Nephron (organoid): Measurements from ENCODE around the gene ARHGEF37.

Experiments used
- H3K27ac Mint-ChIP-seq, 3 experiments: 2 replicates each; pipeline ENCODE4 v1.8.0; 2020; ENCODE audit warnings: mixed read lengths in 3 of 3, mild to moderate bottlenecking in 2 of 3, moderate library complexity in 1 of 3
- H3K27me3 Mint-ChIP-seq: 2 replicates; pipeline ENCODE4 v1.8.0; 2021; ENCODE audit warnings: low read depth, mild to moderate bottlenecking, moderate library complexity, mixed read lengths
- H3K36me3 Mint-ChIP-seq: 2 replicates; pipeline ENCODE4 v1.8.0; 2020; ENCODE audit warnings: low read depth, mixed read lengths
- H3K4me1 Mint-ChIP-seq: 2 replicates; pipeline ENCODE4 v1.8.0; 2020; ENCODE audit warnings: mixed read lengths
- H3K4me3 Mint-ChIP-seq, 3 experiments: 2 replicates each; pipeline ENCODE4 v1.8.0; 2020; ENCODE audit warnings: mild to moderate bottlenecking in 3 of 3, mixed read lengths in 3 of 3, moderate library complexity in 2 of 3
- H3K9me3 Mint-ChIP-seq: 2 replicates; pipeline ENCODE4 v1.8.0; 2020; ENCODE audit warnings: mixed read lengths
- CTCF ChIP-seq, 3 experiments: fragments of 200-600 bp; sonication (generic); IDR thresholded peaks; one replicate each; pipeline ENCODE4 v1.5.0; 2021; ENCODE audit warnings: antibody characterized with exemption in 3 of 3; ENCODE audit not compliant: unreplicated experiment in 3 of 3

The ARHGEF37 gene

GRCh38 chr5:149679876-149680809, 98.8 kb downstream of the ARHGEF37 start:
- H3K4me3 Mint-ChIP-seq: no peak overlapping the region
- no peak overlapping the region for H3K27ac Mint-ChIP-seq
- peaks cover 3% of the 10 kb centered on the region for H3K9me3 Mint-ChIP-seq
- TF ChIP-seq CTCF (IDR thresholded peaks at IDR 0.05; ENCODE audit: unreplicated experiment in 3 of 3): no peak
- no peaks in the 10 kb centered on the region for H3K4me1 Mint-ChIP-seq
- H3K36me3 Mint-ChIP-seq: no peaks in the 10 kb centered on the region
- H3K27me3 Mint-ChIP-seq: peaks cover 12% of the 10 kb centered on the region

- H3K27me3 Mint-ChIP-seq: peaks cover 16% of the 10 kb centered on the region
- peaks cover 3% of the 10 kb centered on the region for H3K9me3 Mint-ChIP-seq
- no peak for TF ChIP-seq CTCF (IDR thresholded peaks at IDR 0.05; ENCODE audit: unreplicated experiment in 3 of 3)
- no peaks in the 10 kb centered on the region for H3K4me1 Mint-ChIP-seq
- H3K27ac Mint-ChIP-seq: no peak overlapping the region
- H3K36me3 Mint-ChIP-seq: no peaks in the 10 kb centered on the region
- no peak overlapping the region for H3K4me3 Mint-ChIP-seq
Observed at GRCh38 chr5:149680810-149681221, 99.5 kb downstream of the ARHGEF37 start.

GRCh38 chr5:149681252-149681651, 100.0 kb downstream of the ARHGEF37 start:
- Mint-ChIP-seq H3K4me1 (no peaks in the 10 kb centered on the region), H3K9me3 (peaks cover 3% of the 10 kb centered on the region), H3K27ac (no peak overlapping the region), H3K36me3 (no peaks in the 10 kb centered on the region), H3K4me3 (no peak overlapping the region), H3K27me3 (peaks cover 16% of the 10 kb centered on the region)
- no peak for TF ChIP-seq CTCF (IDR thresholded peaks at IDR 0.05; ENCODE audit: unreplicated experiment in 3 of 3)

GRCh38 chr5:149681922-149682321, 100.6 kb downstream of the ARHGEF37 start:
- TF ChIP-seq CTCF (IDR thresholded peaks at IDR 0.05; ENCODE audit: unreplicated experiment in 3 of 3): no peak
- H3K27me3 Mint-ChIP-seq: peaks cover 16% of the 10 kb centered on the region
- no peaks in the 10 kb centered on the region for H3K36me3 Mint-ChIP-seq
- H3K9me3 Mint-ChIP-seq: peaks cover 3% of the 10 kb centered on the region
- H3K27ac Mint-ChIP-seq: no peak overlapping the region
- no peak overlapping the region for H3K4me3 Mint-ChIP-seq
- no peaks in the 10 kb centered on the region for H3K4me1 Mint-ChIP-seq

GRCh38 chr5:149682532-149683075, 101.3 kb downstream of the ARHGEF37 start:
- no peak overlapping the region for H3K27ac Mint-ChIP-seq
- H3K36me3 Mint-ChIP-seq: no peaks in the 10 kb centered on the region
- H3K27me3 Mint-ChIP-seq: peaks cover 16% of the 10 kb centered on the region
- TF ChIP-seq CTCF (IDR thresholded peaks at IDR 0.05; ENCODE audit: unreplicated experiment in 3 of 3): no peak
- no peak overlapping the region for H3K4me3 Mint-ChIP-seq
- H3K9me3 Mint-ChIP-seq: peaks cover 3% of the 10 kb centered on the region
- no peaks in the 10 kb centered on the region for H3K4me1 Mint-ChIP-seq
